K562 (cell line): Measurements from ENCODE around the gene SHANK1. TPM values are rescaled to one million over a fixed set of nuclear protein-coding genes. Genes with fewer than 3 reads are reported as not detected.

ENCODE experiments used
- ARID1B ChIP-seq: fragments of 450-650 bp; IDR thresholded peaks from 2 replicates; pipeline ENCODE4 v1.6.1; 2016; ENCODE audit warnings: antibody characterized with exemption, mild to moderate bottlenecking, inconsistent platforms
- MBD2 ChIP-seq: sonication (generic); IDR thresholded peaks from 2 replicates; pipeline ENCODE4 v1.6.1; 2016; ENCODE audit warnings: low read depth, borderline replicate concordance
- NR1H2 ChIP-seq: sonication (generic); formaldehyde crosslinking; IDR thresholded peaks from 2 replicates; pipeline ENCODE4 v1.4.0; 2020; ENCODE audit warnings: mild to moderate bottlenecking, missing genetic modification reagents
- SNIP1 ChIP-seq: fragments of 450-650 bp; IDR thresholded peaks from 2 replicates; pipeline ENCODE4 v1.7.1; 2017; ENCODE audit warnings: low read depth, mild to moderate bottlenecking
- TGIF2 ChIP-seq: sonication (generic); formaldehyde crosslinking; IDR thresholded peaks from 2 replicates; pipeline ENCODE4 v1.8.1; 2022; ENCODE audit warnings: mild to moderate bottlenecking, missing genetic modification reagents, moderate library complexity
- ZBTB40 ChIP-seq, 2 experiments: fragments of 450-650 bp in 1 of 2; sonication (generic) in 1 of 2; formaldehyde crosslinking in 1 of 2; IDR thresholded peaks; 2 replicates each; pipeline versions ENCODE4 v1.7.1 to v1.9.0; 2016 to 2022; ENCODE audit warnings: inconsistent platforms in 1 of 2, mild to moderate bottlenecking in 1 of 2, missing genetic modification reagents in 1 of 2
- ZNF217 ChIP-seq: sonication (generic); formaldehyde crosslinking; IDR thresholded peaks from 2 replicates; pipeline ENCODE4 v1.8.0; 2022; ENCODE audit warnings: mild to moderate bottlenecking, missing genetic modification reagents
- polyA plus RNA-seq, 8 experiments: library from polyadenylated mRNA; depleted of rRNA in 4 of 8; stranded (reverse) in 5 of 8; unstranded in 3 of 8; fragments of >200 nt; fragmentation: Nextera tagmentation in 2 of 8; fragmentation: Illumina TruSeq in 1 of 8; extraction: Ambion mirVana in 2 of 8; extraction: Trizol in 1 of 8; gene quantifications; 2 replicates each; pipeline versions ENCODE4 v1.2.1 to v1.2.3, GENCODE V29; 2011 to 2014; ENCODE audit warnings: inconsistent platforms in 1 of 8, missing spikeins in 1 of 8
- total RNA-seq, 7 experiments: library from RNA; depleted of rRNA in 6 of 7; stranded (reverse); fragments of >200 nt in 6 of 7; fragmentation: Illumina TruSeq in 2 of 7; extraction: Trizol in 2 of 7; gene quantifications; 2 replicates each; pipeline versions ENCODE4 v1.2.1 to v1.2.3, GENCODE V29; 2011 to 2021; ENCODE audit warnings: low replicate concordance in 1 of 7
- TF ChIP-seq, protein P1 (sequence below): sonication (generic); formaldehyde crosslinking; IDR thresholded peaks from 2 replicates; pipeline ENCODE4 v1.8.0; 2022; ENCODE audit warnings: missing genetic modification reagents, mild to moderate bottlenecking, borderline replicate concordance
- TF ChIP-seq, protein P2 (sequence below): fragments of 250-450 bp; sonication (Bioruptor Pico); IDR thresholded peaks from 2 replicates; pipeline ENCODE4 v1.5.0; 2020; ENCODE audit warnings: mild to moderate bottlenecking, borderline replicate concordance
- TF ChIP-seq, protein P3 (sequence below): fragments of 450-650 bp; IDR thresholded peaks from 2 replicates; pipeline ENCODE4 v1.6.1; 2018; ENCODE audit not compliant: partially characterized antibody

SHANK1 gene
- total and polyA plus RNA-seq, 9 of the 15 experiments (the other 6 are each of a cell fraction or from before 2014, with no cell fraction given): 0.33 to 1.3 (median 0.55) TPM; not detected in 2

DNA sequence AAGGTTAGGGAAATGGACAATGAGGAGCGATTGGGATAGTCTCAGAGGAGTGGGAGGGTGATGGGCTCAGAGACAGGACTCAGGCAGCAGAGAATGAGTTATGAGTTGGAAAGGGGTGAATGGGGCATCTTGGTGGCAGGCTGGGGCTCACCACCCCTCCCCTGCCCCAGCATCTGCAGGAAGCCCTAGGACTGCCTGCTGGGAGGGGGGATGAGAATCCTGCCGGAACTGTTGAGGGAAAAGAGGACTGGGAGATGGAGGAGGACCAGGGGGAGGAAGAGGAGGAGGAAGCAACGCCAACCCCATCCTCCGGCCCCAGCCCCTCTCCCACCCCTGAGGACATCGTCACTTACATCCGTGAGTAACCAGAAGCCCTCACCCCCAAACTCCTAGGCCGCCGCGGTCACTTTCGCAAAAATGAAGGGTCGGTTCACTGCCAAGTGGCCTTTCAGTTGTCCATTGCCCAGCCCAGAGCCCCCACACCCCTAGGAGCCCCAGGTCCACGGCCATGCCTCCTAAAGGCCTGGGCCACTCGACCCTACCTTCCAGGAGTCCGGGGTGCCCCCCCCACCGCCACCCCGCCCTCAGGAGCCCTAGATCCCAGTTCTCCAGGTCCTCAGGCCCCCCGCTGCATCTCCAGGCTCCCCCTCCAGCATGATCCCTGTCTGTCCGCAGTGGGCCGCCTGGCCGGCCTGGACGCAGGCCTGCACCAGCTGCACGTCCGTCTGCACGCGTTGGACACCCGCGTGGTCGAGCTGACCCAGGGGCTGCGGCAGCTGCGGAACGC lies 4.3 kb upstream of the SHANK1 start (continued):
- TF ChIP-seq, protein P1, sequence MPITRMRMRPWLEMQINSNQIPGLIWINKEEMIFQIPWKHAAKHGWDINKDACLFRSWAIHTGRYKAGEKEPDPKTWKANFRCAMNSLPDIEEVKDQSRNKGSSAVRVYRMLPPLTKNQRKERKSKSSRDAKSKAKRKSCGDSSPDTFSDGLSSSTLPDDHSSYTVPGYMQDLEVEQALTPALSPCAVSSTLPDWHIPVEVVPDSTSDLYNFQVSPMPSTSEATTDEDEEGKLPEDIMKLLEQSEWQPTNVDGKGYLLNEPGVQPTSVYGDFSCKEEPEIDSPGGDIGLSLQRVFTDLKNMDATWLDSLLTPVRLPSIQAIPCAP (CRISPR knock-in tag): peak; percentile 31; the same call in 1 of the 2 replicates
- no peak for TF ChIP-seq ZBTB40 (IDR thresholded peaks at IDR 0.05)
- TF ChIP-seq ZBTB40 (CRISPR knock-in tag; IDR thresholded peaks at IDR 0.05): no peak
- no peak for TF ChIP-seq ARID1B
- TF ChIP-seq ZNF217 (CRISPR knock-in tag): no peak
- TF ChIP-seq NR1H2: no peak
- TF ChIP-seq, protein P2, sequence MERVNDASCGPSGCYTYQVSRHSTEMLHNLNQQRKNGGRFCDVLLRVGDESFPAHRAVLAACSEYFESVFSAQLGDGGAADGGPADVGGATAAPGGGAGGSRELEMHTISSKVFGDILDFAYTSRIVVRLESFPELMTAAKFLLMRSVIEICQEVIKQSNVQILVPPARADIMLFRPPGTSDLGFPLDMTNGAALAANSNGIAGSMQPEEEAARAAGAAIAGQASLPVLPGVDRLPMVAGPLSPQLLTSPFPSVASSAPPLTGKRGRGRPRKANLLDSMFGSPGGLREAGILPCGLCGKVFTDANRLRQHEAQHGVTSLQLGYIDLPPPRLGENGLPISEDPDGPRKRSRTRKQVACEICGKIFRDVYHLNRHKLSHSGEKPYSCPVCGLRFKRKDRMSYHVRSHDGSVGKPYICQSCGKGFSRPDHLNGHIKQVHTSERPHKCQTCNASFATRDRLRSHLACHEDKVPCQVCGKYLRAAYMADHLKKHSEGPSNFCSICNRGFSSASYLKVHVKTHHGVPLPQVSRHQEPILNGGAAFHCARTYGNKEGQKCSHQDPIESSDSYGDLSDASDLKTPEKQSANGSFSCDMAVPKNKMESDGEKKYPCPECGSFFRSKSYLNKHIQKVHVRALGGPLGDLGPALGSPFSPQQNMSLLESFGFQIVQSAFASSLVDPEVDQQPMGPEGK (CRISPR knock-in tag): no peak
- TF ChIP-seq TGIF2: no peak
- no peak for TF ChIP-seq SNIP1
- TF ChIP-seq, protein P3, sequence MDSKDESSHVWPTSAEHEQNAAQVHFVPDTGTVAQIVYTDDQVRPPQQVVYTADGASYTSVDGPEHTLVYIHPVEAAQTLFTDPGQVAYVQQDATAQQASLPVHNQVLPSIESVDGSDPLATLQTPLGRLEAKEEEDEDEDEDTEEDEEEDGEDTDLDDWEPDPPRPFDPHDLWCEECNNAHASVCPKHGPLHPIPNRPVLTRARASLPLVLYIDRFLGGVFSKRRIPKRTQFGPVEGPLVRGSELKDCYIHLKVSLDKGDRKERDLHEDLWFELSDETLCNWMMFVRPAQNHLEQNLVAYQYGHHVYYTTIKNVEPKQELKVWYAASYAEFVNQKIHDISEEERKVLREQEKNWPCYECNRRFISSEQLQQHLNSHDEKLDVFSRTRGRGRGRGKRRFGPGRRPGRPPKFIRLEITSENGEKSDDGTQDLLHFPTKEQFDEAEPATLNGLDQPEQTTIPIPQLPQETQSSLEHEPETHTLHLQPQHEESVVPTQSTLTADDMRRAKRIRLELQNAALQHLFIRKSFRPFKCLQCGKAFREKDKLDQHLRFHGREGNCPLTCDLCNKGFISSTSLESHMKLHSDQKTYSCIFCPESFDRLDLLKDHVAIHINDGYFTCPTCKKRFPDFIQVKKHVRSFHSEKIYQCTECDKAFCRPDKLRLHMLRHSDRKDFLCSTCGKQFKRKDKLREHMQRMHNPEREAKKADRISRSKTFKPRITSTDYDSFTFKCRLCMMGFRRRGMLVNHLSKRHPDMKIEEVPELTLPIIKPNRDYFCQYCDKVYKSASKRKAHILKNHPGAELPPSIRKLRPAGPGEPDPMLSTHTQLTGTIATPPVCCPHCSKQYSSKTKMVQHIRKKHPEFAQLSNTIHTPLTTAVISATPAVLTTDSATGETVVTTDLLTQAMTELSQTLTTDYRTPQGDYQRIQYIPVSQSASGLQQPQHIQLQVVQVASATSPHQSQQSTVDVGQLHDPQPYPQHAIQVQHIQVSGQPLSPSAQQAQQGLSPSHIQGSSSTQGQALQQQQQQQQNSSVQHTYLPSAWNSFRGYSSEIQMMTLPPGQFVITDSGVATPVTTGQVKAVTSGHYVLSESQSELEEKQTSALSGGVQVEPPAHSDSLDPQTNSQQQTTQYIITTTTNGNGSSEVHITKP: no peak
- no peak for TF ChIP-seq MBD2
